BJ (cell line): Measurements from ENCODE around the gene GPR37. TPM values are rescaled to one million over a fixed set of nuclear protein-coding genes. Genes with fewer than 3 reads are reported as not detected.

Experiments
- CTCF ChIA-PET: fragments of 350-600 bp; formaldehyde crosslinking; extraction: SDS; loops from one replicate; lab custom pipeline; 2021; ENCODE audit warnings: antibody characterized with exemption, inconsistent platforms; lab: Yijun Ruan, JAX
- POLR2A ChIA-PET: fragments of 300-600 bp; sonication (Branson Sonifier 250); formaldehyde crosslinking; extraction: SDS; loops from one replicate; lab custom pipeline; 2021; ENCODE audit warnings: antibody characterized with exemption; lab: Charles Lee
- DNase-seq: peaks from one replicate; pipeline ENCODE4 v3.0.0-alpha.2; 2011; ENCODE audit warnings: low read depth
- H3K27me3 ChIP-seq: 2 replicates; pipeline ENCODE4 v1.6.0; 2011; ENCODE audit warnings: low read length; ENCODE audit not compliant: control insufficient read depth, insufficient read depth
- H3K36me3 ChIP-seq: 2 replicates; pipeline ENCODE4 v1.5.1; 2011; ENCODE audit warnings: low read length; ENCODE audit not compliant: control insufficient read depth, insufficient read depth
- H3K4me3 ChIP-seq: 2 replicates; pipeline ENCODE4 v1.5.1; 2011; ENCODE audit warnings: low read depth, mild to moderate bottlenecking, control low read depth, low read length
- polyA plus RNA-seq: library from polyadenylated mRNA; depleted of rRNA; stranded (reverse); fragments of >200 nt; gene quantifications from 2 replicates; pipeline ENCODE4 v1.2.3, GENCODE V29; 2011
- TF ChIP-seq, protein P1 (sequence below): IDR thresholded peaks from 2 replicates; pipeline ENCODE4 v1.5.1; 2011; ENCODE audit warnings: low read depth, mild to moderate bottlenecking, control low read depth, inconsistent platforms, low read length, moderate library complexity; ENCODE audit not compliant: insufficient read depth

GPR37 gene
- polyA plus RNA-seq, 1 experiment: 0.25 TPM

DNA sequence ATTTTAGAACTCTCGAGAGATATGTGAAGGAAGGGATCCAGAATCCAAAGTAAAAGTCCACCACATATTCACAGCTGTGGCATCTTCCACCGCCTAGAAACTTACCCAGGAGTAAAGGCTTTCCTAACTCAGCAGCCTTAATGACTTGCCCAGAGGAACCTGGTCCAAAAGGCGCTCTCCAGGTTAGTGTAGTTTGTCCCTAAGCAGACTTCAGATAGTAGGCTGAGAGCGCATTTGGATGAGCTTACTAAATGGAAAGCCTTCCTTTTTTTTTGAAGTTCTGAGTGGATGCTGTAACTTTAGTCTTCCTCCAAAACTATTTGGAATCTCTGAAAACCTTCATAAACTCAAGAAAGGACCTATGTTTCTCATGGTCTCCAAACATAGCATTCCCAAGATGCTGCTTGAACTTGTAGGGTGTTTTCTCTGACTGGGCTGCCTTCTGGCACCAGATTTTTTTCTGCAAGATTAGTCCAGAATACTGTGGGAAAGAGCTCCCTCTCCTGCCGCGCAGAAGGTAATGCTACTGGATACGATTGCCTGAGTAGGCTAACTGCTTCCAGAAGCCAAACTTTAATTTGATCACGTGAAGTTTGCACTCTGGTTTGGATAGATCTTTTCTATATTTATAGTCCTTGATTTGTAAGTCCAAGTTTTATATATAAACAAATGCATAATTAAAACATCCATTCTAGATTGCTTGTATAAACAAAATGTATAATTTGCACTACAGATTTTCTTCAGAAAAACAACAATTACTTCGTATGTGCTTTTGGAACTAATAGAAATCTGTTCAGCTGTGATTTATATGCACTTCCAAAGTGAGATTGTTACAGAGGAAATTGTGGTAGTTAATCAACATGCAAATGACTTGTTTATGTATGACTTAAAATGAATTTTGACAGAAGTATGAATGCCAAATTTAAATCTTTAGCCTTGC, 19.6 kb upstream of the GPR37 start:
- H3K27me3 ChIP-seq: no peaks in the 10 kb centered on the region
- ChIA-PET POLR2A (no interaction called here), CTCF (interaction anchor here (0.5 to 2.4 kb wide), 19 partner anchors 9 to 1093 kb away, joined by 3 to 16 read pairs (median 3); partner anchors contain the start of gene GPR37)
- no peak overlapping the region for H3K4me3 ChIP-seq
- peak; percentile 6 for DNase-seq
- TF ChIP-seq, protein P1, sequence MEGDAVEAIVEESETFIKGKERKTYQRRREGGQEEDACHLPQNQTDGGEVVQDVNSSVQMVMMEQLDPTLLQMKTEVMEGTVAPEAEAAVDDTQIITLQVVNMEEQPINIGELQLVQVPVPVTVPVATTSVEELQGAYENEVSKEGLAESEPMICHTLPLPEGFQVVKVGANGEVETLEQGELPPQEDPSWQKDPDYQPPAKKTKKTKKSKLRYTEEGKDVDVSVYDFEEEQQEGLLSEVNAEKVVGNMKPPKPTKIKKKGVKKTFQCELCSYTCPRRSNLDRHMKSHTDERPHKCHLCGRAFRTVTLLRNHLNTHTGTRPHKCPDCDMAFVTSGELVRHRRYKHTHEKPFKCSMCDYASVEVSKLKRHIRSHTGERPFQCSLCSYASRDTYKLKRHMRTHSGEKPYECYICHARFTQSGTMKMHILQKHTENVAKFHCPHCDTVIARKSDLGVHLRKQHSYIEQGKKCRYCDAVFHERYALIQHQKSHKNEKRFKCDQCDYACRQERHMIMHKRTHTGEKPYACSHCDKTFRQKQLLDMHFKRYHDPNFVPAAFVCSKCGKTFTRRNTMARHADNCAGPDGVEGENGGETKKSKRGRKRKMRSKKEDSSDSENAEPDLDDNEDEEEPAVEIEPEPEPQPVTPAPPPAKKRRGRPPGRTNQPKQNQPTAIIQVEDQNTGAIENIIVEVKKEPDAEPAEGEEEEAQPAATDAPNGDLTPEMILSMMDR: peak; percentile 86
- H3K36me3 ChIP-seq: no peaks in the 10 kb centered on the region

DNA sequence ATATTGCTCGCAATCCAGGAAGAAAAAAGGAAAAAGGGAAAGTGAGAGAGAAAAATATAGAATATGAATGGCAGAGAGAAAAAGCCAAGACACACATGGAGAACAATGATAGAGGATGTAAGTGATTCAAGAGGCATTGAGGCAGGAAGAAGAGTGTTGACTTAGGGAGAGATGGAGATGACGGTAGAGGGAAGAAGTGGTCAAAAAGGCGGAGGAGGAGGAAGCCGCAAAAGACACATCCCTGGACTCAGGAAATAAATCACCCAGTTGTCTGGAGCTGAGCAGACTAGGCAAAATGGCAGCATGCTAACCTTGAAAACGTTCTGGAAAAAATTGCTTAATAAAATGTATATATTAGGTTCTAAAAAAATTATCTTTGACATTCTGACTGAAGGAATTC, 17.7 kb upstream of the GPR37 start:
- H3K36me3 ChIP-seq: no peaks in the 10 kb centered on the region
- H3K27me3 ChIP-seq: no peaks in the 10 kb centered on the region
- CTCF ChIA-PET: interaction anchor here (0.6 to 2.4 kb wide), 2 partner anchors 629 to 1295 kb away, joined by 3 to 14 read pairs; no protein-coding TSS in a partner anchor
- POLR2A ChIA-PET: no interaction called here
- TF ChIP-seq, protein P1: no peak
- no peak overlapping the region for H3K4me3 ChIP-seq
- no peak for DNase-seq

DNA sequence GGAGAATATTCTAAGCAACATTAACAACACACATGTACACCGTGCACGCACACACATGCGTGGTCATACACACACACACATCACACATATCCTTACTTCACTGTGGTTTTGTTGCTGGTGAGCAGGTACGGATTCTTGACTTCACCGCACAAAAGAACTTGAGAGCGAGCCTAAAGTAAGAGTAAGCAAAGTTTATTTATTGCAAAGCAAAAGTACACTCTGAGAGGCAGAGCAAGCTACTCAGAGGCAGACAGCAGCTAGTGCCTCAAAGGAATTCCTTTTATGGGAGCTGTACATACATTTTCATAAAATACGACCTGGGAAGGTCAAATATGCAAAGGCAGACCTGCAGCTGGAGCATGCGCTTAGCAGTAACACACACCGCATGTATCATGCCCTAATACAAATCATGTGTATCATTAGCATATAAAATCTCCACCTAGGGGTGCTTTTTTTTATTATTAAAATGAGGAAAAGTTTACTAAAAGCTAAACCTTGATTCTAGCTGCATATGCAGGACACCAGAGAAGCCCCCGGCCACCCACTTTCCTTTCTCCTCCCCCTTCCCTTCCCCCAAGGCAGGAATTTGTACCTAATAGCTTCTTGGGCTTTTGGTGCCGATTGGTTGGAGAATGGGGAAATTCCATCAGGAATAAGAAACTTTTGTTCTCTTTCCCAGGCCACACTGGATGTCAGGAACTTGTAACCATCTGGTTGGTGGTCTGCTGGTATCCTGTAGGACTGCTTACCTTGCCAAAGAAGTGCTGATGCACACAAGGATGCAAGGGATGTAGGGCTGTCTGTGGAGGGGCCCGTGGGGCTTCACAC, 16.5 kb upstream of the GPR37 start:
- ChIA-PET POLR2A (no interaction called here), CTCF (interaction anchor here (0.6 kb wide), 1 partner anchor 1293 kb away, joined by 3 read pairs; no protein-coding TSS in a partner anchor)
- no peak for DNase-seq
- no peak overlapping the region for H3K4me3 ChIP-seq
- TF ChIP-seq, protein P1: no peak
- no peaks in the 10 kb centered on the region for H3K27me3 ChIP-seq
- no peaks in the 10 kb centered on the region for H3K36me3 ChIP-seq

DNA sequence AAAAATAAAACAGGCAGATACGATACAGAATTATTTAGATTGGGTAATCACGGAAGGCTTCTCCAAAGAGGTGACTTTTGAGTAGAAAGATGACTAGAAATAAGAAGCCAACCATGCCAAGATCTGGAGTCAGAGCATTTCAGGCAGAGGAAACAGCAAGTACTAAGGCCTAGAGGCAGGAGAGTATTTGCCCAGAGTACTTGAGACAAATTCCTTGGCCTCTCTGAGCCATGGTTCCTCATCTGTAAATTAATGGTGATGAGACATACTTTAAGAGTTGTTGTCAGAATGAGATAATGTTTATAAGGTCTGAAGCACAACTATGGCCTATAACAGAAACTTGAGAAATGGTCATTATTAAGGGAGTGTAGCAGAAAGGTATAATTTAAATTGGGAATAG, 15.8 kb upstream of the GPR37 start:
- no peaks in the 10 kb centered on the region for H3K27me3 ChIP-seq
- TF ChIP-seq, protein P1: no peak
- POLR2A ChIA-PET: no interaction called here
- no peak overlapping the region for H3K4me3 ChIP-seq
- DNase-seq: no peak
- no peaks in the 10 kb centered on the region for H3K36me3 ChIP-seq
- CTCF ChIA-PET: no interaction called here

DNA sequence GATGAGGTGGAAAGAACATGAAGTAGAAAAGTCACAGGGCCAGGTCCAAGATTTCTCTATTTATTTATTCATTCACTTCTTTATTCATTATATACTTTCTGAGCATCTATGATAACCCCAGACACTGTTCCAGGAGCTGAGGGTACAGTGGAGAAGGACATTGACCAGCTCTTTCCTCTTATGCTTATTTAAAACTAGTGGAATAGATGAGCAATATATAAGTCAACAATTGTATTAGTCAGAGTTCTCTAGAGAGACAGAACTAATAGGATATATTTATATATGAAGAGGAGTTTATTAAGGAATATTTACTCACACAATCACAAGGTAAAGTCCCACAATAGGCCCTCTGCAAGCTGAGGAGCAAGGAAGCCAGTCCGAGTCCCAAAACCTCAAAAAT, 15.0 kb upstream of the GPR37 start:
- H3K4me3 ChIP-seq: no peak overlapping the region
- H3K36me3 ChIP-seq: no peaks in the 10 kb centered on the region
- POLR2A ChIA-PET: no interaction called here
- TF ChIP-seq, protein P1: no peak
- no peak for DNase-seq
- CTCF ChIA-PET: no interaction called here
- H3K27me3 ChIP-seq: no peaks in the 10 kb centered on the region
